Measurements from ENCODE around the gene TIAM2.

DNA sequence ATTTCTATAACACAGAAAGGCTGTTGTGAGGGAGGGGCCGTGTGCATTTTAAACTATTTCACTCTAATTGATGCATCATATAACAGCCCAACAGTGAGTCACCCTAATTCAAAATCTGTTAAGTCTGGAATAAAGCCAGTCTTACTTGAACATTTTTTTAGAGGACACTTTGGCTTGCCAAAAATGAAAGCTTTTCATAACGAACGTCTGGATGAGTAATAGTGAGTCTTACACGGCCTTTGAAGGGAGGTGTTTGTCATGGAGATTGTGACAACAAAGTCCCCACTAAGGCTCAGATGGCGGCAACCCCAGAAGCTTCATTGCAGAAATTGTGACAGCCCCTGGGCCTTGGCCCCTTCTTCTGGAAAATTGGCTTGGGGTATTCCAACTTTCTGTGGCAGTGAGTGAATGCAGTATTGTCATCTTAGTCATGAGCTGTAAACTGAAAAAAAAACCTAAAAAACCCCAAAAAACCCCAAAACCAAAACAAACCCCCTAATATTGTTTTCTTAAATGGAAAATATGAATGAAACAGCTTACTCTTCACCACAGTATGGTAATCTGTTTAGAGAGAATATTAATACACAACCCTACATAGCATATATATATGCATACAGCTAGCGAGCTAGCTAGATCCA is 176.1 kb downstream of the TIAM2 start:
- TF ChIP-seq, protein P1, sequence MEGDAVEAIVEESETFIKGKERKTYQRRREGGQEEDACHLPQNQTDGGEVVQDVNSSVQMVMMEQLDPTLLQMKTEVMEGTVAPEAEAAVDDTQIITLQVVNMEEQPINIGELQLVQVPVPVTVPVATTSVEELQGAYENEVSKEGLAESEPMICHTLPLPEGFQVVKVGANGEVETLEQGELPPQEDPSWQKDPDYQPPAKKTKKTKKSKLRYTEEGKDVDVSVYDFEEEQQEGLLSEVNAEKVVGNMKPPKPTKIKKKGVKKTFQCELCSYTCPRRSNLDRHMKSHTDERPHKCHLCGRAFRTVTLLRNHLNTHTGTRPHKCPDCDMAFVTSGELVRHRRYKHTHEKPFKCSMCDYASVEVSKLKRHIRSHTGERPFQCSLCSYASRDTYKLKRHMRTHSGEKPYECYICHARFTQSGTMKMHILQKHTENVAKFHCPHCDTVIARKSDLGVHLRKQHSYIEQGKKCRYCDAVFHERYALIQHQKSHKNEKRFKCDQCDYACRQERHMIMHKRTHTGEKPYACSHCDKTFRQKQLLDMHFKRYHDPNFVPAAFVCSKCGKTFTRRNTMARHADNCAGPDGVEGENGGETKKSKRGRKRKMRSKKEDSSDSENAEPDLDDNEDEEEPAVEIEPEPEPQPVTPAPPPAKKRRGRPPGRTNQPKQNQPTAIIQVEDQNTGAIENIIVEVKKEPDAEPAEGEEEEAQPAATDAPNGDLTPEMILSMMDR (IDR thresholded peaks at IDR 0.05), result no peak
- no peak for TF ChIP-seq POLR2A (IDR thresholded peaks at IDR 0.05)

Measured in ovary (tissue), 3 donors.